HG03439 (cell line): Measurements from ENCODE around the gene OTUB2.
"Not testable (repeated sequence)": the region's sequence is repeated elsewhere in the genome, so short reads cannot be mapped to it uniquely, and the experiment has no call there.

Source experiments
- ATAC-seq: cut with Tn5 transposase; IDR thresholded peaks from one replicate; pipeline ENCODE4 v1.9.1; 2021; ENCODE audit warnings: mild to moderate bottlenecking, moderate library complexity; ENCODE audit not compliant: unreplicated experiment

Gene OTUB2

DNA sequence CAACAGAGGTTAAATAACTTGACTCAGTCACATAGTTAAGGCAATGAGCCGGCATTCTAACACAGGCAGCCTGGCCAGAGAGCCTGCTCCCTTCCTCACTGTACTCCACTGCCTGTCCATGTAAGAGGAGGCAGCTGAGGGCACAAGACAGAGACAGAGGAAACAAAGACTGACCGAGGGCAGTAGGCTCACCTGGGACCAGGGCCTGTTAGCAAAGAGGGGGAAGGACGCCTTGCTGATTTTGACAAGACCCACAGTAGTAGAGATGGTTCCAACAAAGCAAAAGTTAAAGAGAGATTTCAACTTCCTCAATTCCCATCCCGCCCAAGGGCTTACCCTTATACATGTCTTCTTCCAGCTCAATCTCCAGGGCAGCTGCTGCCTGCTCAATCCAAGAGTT is 26.5 kb downstream of the OTUB2 start:
- ATAC-seq = no peak

DNA sequence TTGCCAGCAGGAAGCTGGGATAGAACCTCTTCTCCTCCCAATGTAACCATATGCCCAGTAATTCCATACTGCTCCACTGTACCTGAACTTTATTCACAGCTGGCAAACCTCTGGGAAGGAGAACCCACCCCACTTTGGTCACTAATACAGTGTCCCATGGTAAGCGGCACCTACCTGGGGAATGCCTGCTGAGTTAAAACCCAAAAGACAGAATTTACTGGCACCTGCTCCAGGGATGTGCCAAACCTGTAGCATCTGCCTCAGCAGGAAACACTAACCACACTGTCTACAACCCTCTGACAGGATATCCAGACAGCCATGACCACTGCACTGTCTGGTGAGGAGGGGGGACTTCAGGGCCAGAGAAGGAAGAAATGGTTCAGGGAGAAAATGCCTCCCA is 28.3 kb downstream of the OTUB2 start:
- ATAC-seq = no peak

DNA sequence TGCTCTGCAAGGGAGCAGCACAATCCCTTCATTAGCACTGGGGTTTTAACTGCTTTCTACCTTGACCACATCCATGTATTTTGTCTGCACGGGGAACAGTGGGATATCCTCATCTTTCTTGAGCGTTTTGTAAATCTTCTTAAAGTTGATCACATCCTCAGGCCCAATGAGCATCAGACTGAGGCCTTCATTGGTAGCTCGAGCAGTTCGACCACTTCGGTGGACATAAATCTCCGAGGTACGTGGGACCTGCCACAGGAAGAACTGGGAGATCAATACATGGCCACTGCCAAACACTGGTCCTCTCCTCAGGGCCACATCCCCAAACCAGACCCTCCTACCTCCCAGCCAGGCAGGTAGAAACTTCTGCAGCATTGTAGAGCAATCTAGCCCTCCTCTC is 28.8 kb downstream of the OTUB2 start:
- no peak for ATAC-seq

DNA sequence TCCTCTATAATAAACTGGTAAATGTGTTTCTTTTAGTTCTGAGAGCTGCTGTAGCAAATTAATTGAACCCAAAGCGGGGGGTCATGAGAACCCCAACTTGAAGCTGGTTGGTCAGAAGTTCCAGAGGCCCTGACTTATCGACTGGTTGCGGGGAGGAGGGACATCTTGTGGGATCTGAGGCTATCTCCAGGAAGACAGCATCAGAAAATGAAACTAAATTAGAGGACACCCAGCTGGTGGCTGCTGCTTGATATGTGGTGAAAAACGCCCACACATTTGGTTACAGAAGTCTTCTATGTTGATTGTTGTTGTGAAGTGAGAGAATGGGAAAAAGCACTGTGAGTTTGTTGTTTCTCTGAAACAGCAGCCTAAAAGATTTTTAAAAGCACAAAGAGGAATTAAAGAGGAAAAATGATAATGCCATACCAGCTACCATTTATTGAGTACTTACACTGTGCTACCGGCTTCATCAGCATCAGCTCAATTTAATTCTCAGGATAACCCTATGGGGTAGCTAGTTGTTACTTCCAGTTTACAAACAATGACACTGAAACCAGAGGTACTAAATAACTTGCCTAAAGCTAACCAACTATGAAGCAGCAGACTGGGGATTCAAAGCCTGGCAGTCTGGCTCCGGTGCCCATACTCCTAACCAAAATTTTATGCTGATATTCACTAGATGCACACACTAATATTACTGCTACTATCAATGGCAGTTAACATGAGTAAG is 30.6 kb downstream of the OTUB2 start:
- peak; percentile 70 for ATAC-seq

DNA sequence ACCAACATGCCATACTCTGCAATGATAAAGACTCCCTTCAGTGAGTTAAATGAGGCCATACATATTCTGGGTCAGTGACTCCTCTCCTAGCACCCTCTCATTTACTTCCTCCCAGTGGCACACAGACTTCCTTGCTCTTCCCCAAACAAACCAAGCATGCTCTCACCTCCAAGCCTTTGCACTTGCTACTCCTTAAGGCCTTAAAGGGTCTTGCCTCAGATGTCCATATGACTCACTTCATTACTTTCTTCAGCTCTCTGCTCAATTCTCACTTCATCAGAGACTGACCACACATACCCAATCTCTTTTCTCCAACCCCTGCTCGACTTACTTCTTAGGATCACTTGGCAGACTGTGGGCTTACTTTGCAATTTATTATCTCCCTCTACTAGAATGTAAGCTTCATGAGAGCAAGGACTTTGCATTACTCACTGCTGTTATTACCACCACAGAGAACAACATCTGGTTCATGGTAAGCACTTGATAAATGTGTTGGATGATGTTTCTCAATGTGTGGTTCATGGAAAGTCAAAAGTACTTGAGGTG is 32.1 kb downstream of the OTUB2 start:
- ATAC-seq = no peak

DNA sequence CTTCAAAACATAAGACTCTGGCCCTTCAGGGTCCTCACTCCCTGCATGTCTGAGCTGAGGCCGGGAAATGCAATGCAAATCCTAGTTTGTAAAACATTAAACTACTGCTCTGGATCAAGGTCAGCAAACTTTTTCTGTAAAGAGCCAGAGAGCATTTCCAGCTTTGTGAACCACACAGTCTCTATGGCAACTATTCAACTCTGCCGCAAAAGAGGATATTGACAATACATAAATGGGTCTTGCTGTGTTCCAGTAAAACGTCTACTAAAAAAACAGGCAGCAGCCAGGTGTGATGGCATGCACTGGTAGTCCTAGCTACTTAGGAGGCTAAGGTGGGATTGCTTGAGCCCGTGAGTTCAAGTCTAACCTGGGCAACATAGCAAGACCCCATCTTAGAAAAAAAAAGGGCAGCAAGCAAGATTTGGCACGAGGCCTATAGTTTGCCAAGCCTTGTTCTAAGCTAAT is 32.6 kb downstream of the OTUB2 start:
- no peak for ATAC-seq

DNA sequence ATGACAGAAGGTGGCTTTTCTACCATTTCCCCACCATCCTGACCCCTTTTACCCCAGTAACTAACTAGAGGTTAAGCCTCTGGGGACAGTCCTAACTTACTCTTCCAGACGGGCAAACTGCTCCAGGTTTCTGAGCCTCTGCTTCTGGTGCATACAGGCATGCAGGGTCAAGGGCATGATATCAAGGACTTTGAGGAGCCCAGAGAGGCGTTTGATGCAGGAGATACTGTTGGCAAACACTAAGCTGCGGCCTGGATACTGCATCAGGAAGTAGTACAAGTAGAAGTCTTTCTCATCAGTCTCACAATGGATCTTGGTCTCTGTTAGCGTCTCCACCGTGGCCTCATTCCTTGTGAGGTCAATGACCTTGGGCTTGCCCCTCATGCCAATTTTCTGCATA is 33.9 kb downstream of the OTUB2 start:
- no peak for ATAC-seq

DNA sequence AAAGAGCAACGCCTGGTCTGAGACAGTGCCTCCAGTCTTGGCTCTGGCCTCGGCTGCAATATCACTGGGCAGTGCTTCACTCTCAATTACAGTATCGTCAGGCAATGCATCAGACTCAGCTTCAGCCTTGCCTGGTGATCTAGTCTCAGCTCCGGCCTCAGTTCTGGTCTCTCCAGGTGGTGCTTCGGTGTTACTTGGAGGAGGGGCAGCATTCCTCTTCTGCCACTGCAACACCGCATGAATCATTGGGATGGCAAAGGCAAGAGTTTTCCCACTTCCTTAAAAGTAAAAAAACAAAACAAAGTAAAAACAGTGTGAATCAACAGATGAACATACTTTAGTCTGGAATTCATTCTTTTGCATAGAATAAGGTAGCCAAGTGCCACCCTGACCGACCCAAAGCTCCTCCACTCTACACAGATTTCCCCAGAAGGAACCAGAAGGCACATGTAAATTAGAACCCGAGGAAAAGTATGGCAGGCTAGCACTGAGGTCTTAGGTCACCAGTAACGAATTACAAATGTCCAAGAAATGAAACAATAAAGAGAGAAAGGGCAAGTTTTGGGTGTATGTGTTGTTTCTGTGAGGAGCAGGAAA is 36.3 kb downstream of the OTUB2 start:
- no peak for ATAC-seq

DNA sequence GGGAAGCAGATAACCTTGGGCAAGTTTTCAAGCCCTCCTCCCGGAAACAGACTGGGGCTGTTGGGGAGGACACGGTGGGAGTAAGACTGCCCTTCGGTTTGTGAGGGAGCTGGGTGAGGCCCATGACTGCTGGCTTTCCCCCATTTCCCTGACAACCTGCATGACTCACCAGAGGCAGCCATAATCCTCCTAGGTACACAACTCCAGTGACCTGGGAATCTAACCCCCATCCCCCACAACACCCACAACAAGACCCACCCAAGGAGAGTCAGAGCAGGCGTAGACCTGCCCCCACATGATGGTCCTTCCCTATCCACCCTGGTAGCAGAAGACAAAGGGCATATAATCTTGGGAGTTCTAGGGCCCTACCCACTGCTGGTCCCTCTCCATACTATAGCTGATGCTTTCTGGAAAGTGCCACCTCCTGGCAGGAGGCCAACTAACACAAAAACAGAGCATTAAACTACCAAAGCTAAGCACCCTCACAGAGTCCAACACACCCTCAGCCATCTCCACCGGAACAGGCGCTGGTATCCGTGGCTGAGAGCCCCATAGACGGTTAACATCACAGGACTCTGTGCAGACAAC is 40.0 kb downstream of the OTUB2 start:
- no peak for ATAC-seq

DNA sequence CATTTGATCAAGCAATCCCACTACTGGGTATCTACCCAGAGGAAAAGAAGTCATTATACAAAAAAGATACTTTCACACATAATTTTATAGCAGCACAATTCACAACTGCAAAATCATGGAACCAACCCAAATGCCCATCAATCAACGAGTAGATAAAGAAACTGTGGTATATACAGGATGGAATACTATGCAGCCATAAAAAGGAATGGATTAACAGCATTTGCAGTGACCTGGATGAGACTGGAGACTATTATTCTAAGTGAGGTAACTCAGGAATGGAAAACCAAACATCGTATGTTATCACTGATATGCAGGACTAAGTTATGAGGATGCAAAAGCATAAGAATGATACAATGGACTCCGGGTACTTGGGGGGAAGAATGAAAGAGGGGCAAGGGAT is 45.9 kb downstream of the OTUB2 start:
- ATAC-seq = not testable (repeated sequence)

DNA sequence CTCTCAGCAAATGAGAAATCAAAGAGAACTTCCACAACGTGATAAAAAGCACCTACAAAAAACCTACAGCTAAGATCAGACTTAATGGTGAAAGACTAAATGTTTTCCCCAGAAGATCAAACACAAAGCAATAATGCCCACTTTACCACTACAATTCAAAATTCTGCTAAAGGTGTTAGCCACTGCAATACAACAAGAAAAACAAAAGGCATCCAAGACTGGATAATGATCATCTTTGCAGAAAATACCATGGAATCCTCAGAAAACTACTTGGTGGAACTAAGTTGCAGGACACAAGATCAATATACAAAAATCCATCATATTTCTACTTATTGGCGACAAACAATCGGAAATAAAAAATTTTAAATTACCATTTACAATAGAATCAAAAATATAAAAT is 48.4 kb downstream of the OTUB2 start:
- no peak for ATAC-seq

DNA sequence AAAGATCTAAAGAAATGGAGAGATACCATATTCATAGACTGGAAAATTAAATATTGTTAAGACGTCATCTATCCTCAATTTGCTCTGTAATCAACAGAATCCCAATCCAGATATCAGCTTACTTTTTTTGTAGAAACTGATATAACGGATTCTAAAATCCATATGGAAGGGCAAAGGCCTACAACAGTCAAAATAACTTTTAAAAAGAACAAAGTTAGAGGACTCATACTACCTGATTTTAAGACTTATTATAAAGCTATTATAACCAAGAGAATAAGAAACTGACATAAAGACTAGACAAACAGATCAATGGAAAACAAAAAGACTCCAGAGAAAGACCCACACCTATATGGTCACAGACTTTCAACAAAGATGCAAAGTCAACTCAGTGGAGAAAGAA is 48.9 kb downstream of the OTUB2 start:
- no peak for ATAC-seq

DNA sequence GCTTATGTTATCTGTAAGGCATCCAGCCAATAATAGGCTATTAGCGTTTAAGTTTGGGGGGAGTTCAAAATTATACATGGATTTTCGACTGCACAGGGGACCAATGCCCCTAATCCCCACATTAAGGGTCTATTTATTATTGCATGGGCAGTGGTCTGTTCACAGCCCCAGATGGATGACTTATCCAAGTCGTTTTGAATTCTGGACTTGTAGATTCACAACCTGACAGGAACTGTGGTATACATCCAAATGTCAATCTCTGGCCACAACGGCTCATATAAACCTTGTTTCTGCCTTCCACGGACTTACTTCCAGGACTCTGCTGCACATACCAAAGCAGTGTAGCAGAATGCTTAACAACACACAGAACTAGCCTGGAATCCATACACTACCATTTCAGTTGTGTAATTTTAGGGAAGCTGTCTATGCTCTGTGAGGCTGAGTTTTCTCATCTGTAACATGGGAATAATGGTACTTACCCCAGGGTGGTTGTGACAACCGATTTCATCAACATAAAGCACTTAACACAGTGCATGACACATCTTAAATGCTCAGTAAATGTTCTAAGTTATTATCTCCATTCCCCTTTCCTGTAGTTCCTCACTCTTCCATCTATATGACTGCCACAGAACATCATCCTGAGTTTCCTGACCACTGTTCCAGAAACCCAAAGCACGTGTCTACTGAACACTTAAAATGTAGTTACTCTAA is 51.1 kb downstream of the OTUB2 start:
- no peak for ATAC-seq

DNA sequence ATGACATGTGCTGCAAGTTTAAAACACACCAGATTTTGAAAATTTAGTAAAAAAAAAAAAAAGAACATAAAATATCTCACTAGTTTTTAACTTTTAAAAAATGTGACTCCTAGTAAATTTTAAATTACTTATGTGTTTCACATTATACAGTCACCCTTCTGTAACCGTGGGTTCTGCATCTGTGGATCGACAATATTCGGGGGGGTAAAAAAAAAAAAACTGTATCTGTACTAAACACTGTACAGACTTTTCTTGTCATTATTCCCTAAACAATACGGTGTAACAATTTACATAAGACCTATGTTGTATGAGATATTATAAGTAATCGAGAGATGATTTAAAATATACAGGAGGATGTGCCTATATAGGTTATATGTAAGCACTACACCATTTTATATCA is 51.7 kb downstream of the OTUB2 start:
- ATAC-seq = no peak

DNA sequence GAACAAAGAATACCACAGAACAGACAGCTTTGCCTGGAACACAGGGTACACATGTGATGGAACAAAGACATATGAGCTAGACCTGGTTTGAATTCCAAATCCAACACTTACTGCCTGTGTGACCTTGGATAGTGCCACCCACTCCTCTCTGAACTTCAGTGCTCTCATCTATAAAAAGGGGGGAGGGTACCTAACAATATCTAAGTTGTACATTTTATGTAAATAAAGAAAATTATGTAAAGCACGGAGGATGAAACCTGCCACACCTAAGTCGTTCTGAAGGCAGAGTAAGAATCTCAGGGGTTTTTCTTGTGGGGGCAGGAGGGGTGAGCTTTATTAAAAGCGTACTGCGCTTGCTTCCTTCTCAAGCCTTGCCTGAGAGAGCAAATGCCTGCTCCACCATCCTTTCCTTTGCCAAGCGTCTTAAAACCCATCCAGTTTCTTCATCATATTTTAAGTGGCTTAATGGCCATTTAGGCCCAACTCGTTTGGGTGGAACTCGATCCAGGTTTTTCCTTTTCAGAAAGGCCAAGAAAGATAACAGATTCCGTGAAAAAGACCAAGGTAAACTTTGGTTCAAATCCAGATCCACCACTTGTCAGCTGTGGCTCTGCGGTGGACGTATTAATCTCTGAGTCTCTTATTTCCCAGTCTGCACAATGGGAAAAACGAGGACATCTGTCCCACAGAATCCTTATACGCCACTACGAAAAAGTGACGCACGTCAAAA is 53.9 kb downstream of the OTUB2 start:
- ATAC-seq = no peak

DNA sequence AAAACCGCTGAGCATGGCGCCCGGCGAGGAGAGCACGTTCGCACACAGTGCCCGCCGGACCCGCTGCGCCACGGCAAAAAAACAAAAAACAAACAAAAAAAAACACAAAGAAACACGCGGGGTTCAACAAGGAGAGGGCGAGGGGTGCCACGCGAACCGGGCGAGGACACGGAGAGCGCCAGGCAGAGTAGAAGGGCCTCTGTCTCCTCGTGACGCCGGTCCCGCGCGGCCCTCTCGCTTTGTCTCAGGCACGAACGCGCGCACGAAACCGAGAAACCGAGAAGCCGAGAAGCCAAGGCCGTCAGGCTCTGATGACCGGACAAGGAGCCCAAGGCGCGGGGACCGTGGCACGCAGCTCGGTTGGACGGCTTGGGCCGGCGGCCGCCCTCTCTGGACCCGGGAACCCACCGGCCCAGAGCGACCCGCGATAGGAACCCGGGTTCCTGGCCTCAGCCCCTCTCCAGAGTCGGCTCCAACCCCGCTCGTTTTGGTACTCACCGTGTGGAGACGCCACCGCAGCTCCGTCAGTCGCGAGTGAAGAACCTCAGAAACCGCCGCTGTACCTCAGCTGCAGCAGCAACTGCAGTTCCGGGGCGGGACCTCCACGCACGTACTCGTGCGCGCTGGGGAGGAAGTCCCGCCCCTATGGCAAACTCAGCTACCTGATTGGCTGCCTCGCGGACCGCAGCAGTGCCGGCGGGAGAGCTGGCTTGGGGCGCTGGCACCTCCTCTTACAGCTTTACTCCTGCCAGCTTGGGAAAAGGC is 54.7 kb downstream of the OTUB2 start, which contains the start of the genes DDX24 and IFI27L1:
DDX24 (minus strand) TSS at position 582 of the 765 bp plus-strand sequence. CDS start 1,460 bp downstream, outside the sequence.
IFI27L1 (plus strand) TSS at position 690 of the 765 bp plus-strand sequence. CDS start 15,628 bp downstream, outside the sequence.
- peak; percentile 98 for ATAC-seq

DNA sequence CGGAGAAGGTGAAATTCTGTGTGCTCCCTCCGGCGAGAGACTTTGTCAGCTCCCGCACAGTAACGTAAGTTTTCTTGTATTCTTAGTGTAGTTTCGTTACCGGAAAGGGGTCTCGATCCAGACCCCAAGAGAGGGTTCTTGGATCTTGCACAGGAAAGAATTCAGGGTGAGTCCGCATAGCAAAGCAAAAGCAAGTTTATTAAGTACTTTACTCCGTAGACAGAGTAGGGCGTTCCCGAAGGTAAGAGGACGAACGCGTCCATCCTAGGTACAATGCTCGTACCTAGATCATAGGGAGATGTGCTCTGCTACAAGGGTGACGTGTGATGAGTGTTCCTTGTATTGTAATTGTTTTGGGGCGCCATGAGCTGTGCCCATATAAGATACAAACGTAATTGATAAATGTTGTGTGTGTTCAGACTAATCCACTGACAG is 55.3 kb downstream of the OTUB2 start:
- peak; percentile 26 for ATAC-seq

DNA sequence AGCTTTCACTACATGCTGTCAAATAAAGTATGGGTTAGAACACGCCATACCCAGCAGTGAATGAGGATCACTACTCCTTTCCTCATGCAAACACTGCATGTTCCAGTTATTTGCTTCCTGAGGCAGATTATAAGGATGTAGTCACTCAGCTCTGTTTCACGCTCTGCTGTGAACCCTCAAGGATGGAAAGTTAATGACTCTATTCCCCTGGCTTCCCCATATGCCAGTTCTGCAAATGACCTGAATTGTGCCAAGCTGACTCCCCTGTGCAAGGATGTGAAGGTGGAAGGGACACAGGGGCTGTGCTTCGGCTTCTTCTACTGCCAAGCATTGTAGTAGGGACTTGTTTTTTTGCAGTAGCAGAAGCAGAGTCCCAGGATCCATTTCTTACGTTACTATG is 61.8 kb downstream of the OTUB2 start:
- ATAC-seq = no peak

DNA sequence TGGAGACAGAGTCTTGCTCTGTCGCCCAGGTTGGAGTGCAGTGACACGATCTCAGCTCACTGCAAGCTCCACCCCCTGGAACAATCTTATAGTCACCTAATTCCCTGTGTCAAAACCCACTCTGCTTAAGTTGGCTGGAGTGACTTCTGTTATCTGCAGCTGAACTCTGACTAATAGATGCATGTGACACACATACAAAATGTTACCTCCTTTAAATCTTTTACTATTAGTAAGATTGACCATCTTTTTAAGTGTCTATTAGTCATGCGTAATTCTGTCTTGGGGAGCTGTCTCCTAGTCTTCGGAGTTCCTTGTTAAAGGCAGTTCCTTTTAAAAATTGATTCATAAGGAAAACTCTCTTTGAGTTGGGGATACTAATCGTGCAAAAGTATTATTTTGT is 62.4 kb downstream of the OTUB2 start:
- no peak for ATAC-seq

DNA sequence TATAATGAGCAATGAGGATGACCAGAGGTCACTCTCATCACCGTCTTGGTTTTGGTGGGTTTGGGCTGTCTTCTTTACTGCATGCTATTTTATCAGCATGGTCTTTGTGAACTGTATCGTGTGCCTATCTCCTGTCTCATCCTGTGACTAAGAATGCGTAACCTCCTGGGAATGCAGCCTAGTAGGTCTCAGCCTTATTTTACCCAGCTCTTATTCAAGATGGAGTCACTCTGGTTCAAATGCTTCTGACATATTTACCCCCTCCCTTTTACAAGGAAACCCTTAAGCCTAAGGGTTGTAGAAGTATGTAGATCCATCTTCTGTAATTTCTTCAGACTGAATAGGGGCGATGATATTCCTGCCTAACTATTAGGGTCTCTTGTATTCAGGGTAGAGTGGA is 63.3 kb downstream of the OTUB2 start:
- ATAC-seq = no peak
